ENCODE measurements around the gene KIFBP. TPM values are rescaled to one million over a fixed set of nuclear protein-coding genes. Genes with fewer than 3 reads are reported as not detected.

Gene KIFBP
- total RNA-seq, 1 experiment from 2014 or later = 26.9 TPM

DNA sequence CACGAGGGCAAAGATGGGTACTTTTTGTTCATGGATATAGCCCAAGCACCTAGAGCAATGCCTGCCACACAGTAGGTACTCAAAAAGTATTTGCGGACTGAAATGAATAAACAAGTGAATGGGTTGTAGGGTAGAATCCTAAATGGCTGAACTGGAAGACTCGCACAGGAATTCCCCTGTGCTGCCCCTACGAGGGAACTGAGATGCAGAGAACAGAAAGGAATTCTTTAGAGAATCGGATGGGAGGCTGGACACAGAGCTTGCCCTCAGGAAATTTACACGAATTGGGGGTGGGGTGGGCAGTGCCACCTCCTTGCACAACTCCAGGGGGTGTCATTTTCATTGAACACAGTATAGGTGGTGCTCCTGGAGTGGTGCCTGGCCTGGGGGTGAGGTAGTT, 64.1 kb downstream of the KIFBP start:
- CTCF ChIA-PET = no interaction called here
- TF ChIP-seq RAD21 (IDR thresholded peaks at IDR 0.05; ENCODE audit: low read depth) (no peak), CBX3 (IDR thresholded peaks at IDR 0.05; ENCODE audit: low read depth) (no peak), FOSL1 (IDR thresholded peaks at IDR 0.05; ENCODE audit: low read depth) (no peak), YY1 (IDR thresholded peaks at IDR 0.05; ENCODE audit: extremely low read depth, insufficient replicate concordance, low read depth, low read length) (no peak), POLR2A (IDR thresholded peaks at IDR 0.05; ENCODE audit: borderline replicate concordance, extremely low read depth, insufficient read depth, insufficient read length) (no peak), POLR2AphosphoS5 (IDR thresholded peaks at IDR 0.05; ENCODE audit: low read depth, low read length) (no peak), ZNF274 (IDR thresholded peaks at IDR 0.05; ENCODE audit: low read depth, low read length) (no peak), TCF7L2 (IDR thresholded peaks at IDR 0.05; ENCODE audit: borderline replicate concordance, extremely low read depth, insufficient read depth, insufficient read length) (no peak)
- TF ChIP-seq, protein P1, sequence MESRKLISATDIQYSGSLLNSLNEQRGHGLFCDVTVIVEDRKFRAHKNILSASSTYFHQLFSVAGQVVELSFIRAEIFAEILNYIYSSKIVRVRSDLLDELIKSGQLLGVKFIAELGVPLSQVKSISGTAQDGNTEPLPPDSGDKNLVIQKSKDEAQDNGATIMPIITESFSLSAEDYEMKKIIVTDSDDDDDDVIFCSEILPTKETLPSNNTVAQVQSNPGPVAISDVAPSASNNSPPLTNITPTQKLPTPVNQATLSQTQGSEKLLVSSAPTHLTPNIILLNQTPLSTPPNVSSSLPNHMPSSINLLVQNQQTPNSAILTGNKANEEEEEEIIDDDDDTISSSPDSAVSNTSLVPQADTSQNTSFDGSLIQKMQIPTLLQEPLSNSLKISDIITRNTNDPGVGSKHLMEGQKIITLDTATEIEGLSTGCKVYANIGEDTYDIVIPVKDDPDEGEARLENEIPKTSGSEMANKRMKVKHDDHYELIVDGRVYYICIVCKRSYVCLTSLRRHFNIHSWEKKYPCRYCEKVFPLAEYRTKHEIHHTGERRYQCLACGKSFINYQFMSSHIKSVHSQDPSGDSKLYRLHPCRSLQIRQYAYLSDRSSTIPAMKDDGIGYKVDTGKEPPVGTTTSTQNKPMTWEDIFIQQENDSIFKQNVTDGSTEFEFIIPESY (IDR thresholded peaks at IDR 0.05; ENCODE audit: extremely low read depth, insufficient replicate concordance, low read length) = no peak
- TF ChIP-seq, protein P2, sequence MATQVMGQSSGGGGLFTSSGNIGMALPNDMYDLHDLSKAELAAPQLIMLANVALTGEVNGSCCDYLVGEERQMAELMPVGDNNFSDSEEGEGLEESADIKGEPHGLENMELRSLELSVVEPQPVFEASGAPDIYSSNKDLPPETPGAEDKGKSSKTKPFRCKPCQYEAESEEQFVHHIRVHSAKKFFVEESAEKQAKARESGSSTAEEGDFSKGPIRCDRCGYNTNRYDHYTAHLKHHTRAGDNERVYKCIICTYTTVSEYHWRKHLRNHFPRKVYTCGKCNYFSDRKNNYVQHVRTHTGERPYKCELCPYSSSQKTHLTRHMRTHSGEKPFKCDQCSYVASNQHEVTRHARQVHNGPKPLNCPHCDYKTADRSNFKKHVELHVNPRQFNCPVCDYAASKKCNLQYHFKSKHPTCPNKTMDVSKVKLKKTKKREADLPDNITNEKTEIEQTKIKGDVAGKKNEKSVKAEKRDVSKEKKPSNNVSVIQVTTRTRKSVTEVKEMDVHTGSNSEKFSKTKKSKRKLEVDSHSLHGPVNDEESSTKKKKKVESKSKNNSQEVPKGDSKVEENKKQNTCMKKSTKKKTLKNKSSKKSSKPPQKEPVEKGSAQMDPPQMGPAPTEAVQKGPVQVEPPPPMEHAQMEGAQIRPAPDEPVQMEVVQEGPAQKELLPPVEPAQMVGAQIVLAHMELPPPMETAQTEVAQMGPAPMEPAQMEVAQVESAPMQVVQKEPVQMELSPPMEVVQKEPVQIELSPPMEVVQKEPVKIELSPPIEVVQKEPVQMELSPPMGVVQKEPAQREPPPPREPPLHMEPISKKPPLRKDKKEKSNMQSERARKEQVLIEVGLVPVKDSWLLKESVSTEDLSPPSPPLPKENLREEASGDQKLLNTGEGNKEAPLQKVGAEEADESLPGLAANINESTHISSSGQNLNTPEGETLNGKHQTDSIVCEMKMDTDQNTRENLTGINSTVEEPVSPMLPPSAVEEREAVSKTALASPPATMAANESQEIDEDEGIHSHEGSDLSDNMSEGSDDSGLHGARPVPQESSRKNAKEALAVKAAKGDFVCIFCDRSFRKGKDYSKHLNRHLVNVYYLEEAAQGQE (IDR thresholded peaks at IDR 0.05; ENCODE audit: low read depth) = no peak
- TF ChIP-seq, protein P3, sequence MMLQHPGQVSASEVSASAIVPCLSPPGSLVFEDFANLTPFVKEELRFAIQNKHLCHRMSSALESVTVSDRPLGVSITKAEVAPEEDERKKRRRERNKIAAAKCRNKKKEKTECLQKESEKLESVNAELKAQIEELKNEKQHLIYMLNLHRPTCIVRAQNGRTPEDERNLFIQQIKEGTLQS (IDR thresholded peaks at IDR 0.05) = no peak
- TF ChIP-seq, protein P4, sequence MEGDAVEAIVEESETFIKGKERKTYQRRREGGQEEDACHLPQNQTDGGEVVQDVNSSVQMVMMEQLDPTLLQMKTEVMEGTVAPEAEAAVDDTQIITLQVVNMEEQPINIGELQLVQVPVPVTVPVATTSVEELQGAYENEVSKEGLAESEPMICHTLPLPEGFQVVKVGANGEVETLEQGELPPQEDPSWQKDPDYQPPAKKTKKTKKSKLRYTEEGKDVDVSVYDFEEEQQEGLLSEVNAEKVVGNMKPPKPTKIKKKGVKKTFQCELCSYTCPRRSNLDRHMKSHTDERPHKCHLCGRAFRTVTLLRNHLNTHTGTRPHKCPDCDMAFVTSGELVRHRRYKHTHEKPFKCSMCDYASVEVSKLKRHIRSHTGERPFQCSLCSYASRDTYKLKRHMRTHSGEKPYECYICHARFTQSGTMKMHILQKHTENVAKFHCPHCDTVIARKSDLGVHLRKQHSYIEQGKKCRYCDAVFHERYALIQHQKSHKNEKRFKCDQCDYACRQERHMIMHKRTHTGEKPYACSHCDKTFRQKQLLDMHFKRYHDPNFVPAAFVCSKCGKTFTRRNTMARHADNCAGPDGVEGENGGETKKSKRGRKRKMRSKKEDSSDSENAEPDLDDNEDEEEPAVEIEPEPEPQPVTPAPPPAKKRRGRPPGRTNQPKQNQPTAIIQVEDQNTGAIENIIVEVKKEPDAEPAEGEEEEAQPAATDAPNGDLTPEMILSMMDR (IDR thresholded peaks at IDR 0.05 in 2 of 3, conservative IDR thresholded peaks at IDR 0.05 in 1 of 3; ENCODE audit: borderline replicate concordance in 1 of 3, insufficient read depth in 1 of 3, low read depth in 2 of 3, low read length in 2 of 3) = no peak

More for the DNA sequence above, 64.1 kb downstream of the KIFBP start:
- H3K9me2 ChIP-seq (ENCODE audit: insufficient read depth) = no peaks in the 10 kb centered on the region
- no peak overlapping the region for H3K4me2 ChIP-seq (ENCODE audit: low read length)
- POLR2A ChIA-PET = no interaction called here
- H3K4me1 ChIP-seq (ENCODE audit: control insufficient read depth in 1 of 2, insufficient read depth in 2 of 2, low read length in 2 of 2) = no peaks in the 10 kb centered on the region
- no peak overlapping the region for H2AFZ ChIP-seq (ENCODE audit: low read depth, low read length, poor library complexity, severe bottlenecking)
- no peak overlapping the region for H3K27ac ChIP-seq (ENCODE audit: low read depth, low read length)
- H3K9ac ChIP-seq (ENCODE audit: low read length) = no peak overlapping the region
- intact Hi-C loops (cut with micrococcal nuclease) = no loop called here
- DNase-seq (ENCODE audit: low read depth, low spot score) = no peak
- no TSS peak for BruUV-seq (replicated peaks)
- no peaks in the 10 kb centered on the region for H3K27me3 ChIP-seq (ENCODE audit: insufficient read depth, low read length)
- H3K79me2 ChIP-seq (ENCODE audit: insufficient read depth, low read length) = no peaks in the 10 kb centered on the region
- no peaks in the 10 kb centered on the region for H4K20me1 ChIP-seq (ENCODE audit: insufficient read depth)
- H3K9me3 ChIP-seq (ENCODE audit: control insufficient read depth in 1 of 2, insufficient read depth in 1 of 2, low read depth in 1 of 2, low read length in 2 of 2) = no peaks in the 10 kb centered on the region
- no peaks in the 10 kb centered on the region for H3K36me3 ChIP-seq (ENCODE audit: control insufficient read depth in 1 of 2, insufficient read depth in 2 of 2, low read length in 2 of 2)
- RAD21 ChIA-PET (ENCODE audit: low non-redundant PET in 1 of 2, low total read pairs in 2 of 2, uncharacterized antibody in 2 of 2, unreplicated experiment in 2 of 2) = no interaction called here
- ATAC-seq = no peak
- H3K4me3 ChIP-seq (replicated peaks in 1 of 2; ENCODE audit: low read depth in 1 of 2, low read length in 2 of 2) = no peak overlapping the region
